ENCODE measurements around the gene KCNC4.

KCNC4 gene

GRCh38 chr1:110197905-110198629, 12.0 kb upstream of the KCNC4 start:
- Histone ChIP-seq H3K27ac (no peak overlapping the region), H3K9me3 (ENCODE audit: severe bottlenecking) (no peaks in the 10 kb centered on the region), H3K36me3 (no peaks in the 10 kb centered on the region), H3K27me3 (ENCODE audit: insufficient read depth, low read depth, severe bottlenecking) (no peaks in the 10 kb centered on the region), H3K4me3 (ENCODE audit: low read depth, low read length) (no peak overlapping the region)
- DNase-seq, result no peak
- no peak for TF ChIP-seq CTCF (IDR thresholded peaks at IDR 0.05; ENCODE audit: low read depth, low read length)

- no peak for TF ChIP-seq CTCF (IDR thresholded peaks at IDR 0.05; ENCODE audit: low read depth, low read length)
- no peak for DNase-seq
- Histone ChIP-seq H3K4me3 (ENCODE audit: low read depth, low read length) (no peak overlapping the region), H3K27me3 (ENCODE audit: insufficient read depth, low read depth, severe bottlenecking) (no peaks in the 10 kb centered on the region), H3K27ac (no peak overlapping the region), H3K36me3 (no peaks in the 10 kb centered on the region), H3K9me3 (ENCODE audit: severe bottlenecking) (no peaks in the 10 kb centered on the region)
Observed at GRCh38 chr1:110198746-110199145, 11.4 kb upstream of the KCNC4 start.

- DNase-seq, result no peak
- H3K9me3 ChIP-seq (ENCODE audit: severe bottlenecking), result no peaks in the 10 kb centered on the region
- TF ChIP-seq CTCF (IDR thresholded peaks at IDR 0.05; ENCODE audit: low read depth, low read length), result no peak
- no peaks in the 10 kb centered on the region for H3K27me3 ChIP-seq (ENCODE audit: insufficient read depth, low read depth, severe bottlenecking)
- H3K4me3 ChIP-seq (ENCODE audit: low read depth, low read length), result no peak overlapping the region
- H3K36me3 ChIP-seq, result no peaks in the 10 kb centered on the region
- H3K27ac ChIP-seq, result no peak overlapping the region
Observed at GRCh38 chr1:110200190-110200589, 9.9 kb upstream of the KCNC4 start.

GRCh38 chr1:110200666-110201065, 9.4 kb upstream of the KCNC4 start:
- no peak for TF ChIP-seq CTCF (IDR thresholded peaks at IDR 0.05; ENCODE audit: low read depth, low read length)
- DNase-seq, result no peak
- Histone ChIP-seq H3K9me3 (ENCODE audit: severe bottlenecking) (no peaks in the 10 kb centered on the region), H3K4me3 (ENCODE audit: low read depth, low read length) (no peak overlapping the region), H3K36me3 (no peaks in the 10 kb centered on the region), H3K27ac (no peak overlapping the region), H3K27me3 (ENCODE audit: insufficient read depth, low read depth, severe bottlenecking) (no peaks in the 10 kb centered on the region)

GRCh38 chr1:110201157-110201825, 8.8 kb upstream of the KCNC4 start:
- Histone ChIP-seq H3K9me3 (ENCODE audit: severe bottlenecking) (no peaks in the 10 kb centered on the region), H3K4me3 (ENCODE audit: low read depth, low read length) (no peak overlapping the region), H3K27me3 (ENCODE audit: insufficient read depth, low read depth, severe bottlenecking) (no peaks in the 10 kb centered on the region), H3K36me3 (no peaks in the 10 kb centered on the region), H3K27ac (no peak overlapping the region)
- no peak for DNase-seq
- TF ChIP-seq CTCF (IDR thresholded peaks at IDR 0.05; ENCODE audit: low read depth, low read length), result no peak

Measured in WERI-Rb-1 (cell line).